Stromal cell of bone marrow (primary cell): Measurements from ENCODE around the gene TK2.

ENCODE experiments used
- DNase-seq: peaks from one replicate; pipeline ENCODE4 v3.0.0-alpha.2; 2012; ENCODE audit warnings: low read depth

Gene TK2

GRCh38 chr16:66544016-66544757 lies 5.7 kb downstream of the TK2 start:
- DNase-seq: no peak

- DNase-seq: no peak
Observed at GRCh38 chr16:66543541-66543940, 6.4 kb downstream of the TK2 start.

- no peak for DNase-seq
Observed at GRCh38 chr16:66542396-66542795, 7.5 kb downstream of the TK2 start.

- no peak for DNase-seq
Observed at GRCh38 chr16:66541388-66542355, 8.2 kb downstream of the TK2 start.

GRCh38 chr16:66539623-66540469 lies 10.1 kb downstream of the TK2 start:
- no peak for DNase-seq

GRCh38 chr16:66538910-66539309 lies 11.0 kb downstream of the TK2 start:
- DNase-seq: no peak

- no peak for DNase-seq
Observed at GRCh38 chr16:66537236-66537635, 12.7 kb downstream of the TK2 start.

- no peak for DNase-seq
Observed at GRCh38 chr16:66536525-66536924, 13.4 kb downstream of the TK2 start.

- no peak for DNase-seq
Observed at GRCh38 chr16:66534376-66534799, 15.5 kb downstream of the TK2 start.

- DNase-seq: no peak
Observed at GRCh38 chr16:66529475-66529874, 20.4 kb downstream of the TK2 start.

- no peak for DNase-seq
Observed at GRCh38 chr16:66528294-66528693, 21.6 kb downstream of the TK2 start.

- DNase-seq: peak; percentile 45
Observed at GRCh38 chr16:66525396-66526180, 24.3 kb downstream of the TK2 start.

- no peak for DNase-seq
Observed at GRCh38 chr16:66524601-66525164, 25.2 kb downstream of the TK2 start.

GRCh38 chr16:66523861-66524354 lies 26.0 kb downstream of the TK2 start:
- DNase-seq: no peak

- DNase-seq: no peak
Observed at GRCh38 chr16:66522816-66523590, 26.9 kb downstream of the TK2 start.

- DNase-seq: peak; percentile 57
Observed at GRCh38 chr16:66521951-66522771, 27.8 kb downstream of the TK2 start.

GRCh38 chr16:66521252-66521713 lies 28.6 kb downstream of the TK2 start:
- no peak for DNase-seq

- no peak for DNase-seq
Observed at GRCh38 chr16:66520406-66521170, 29.3 kb downstream of the TK2 start.
